Measurements from ENCODE around the gene TAF15.
A peak's percentile ranks its signal among the peaks of the same experiment; 100 is the strongest.

Gene TAF15

DNA sequence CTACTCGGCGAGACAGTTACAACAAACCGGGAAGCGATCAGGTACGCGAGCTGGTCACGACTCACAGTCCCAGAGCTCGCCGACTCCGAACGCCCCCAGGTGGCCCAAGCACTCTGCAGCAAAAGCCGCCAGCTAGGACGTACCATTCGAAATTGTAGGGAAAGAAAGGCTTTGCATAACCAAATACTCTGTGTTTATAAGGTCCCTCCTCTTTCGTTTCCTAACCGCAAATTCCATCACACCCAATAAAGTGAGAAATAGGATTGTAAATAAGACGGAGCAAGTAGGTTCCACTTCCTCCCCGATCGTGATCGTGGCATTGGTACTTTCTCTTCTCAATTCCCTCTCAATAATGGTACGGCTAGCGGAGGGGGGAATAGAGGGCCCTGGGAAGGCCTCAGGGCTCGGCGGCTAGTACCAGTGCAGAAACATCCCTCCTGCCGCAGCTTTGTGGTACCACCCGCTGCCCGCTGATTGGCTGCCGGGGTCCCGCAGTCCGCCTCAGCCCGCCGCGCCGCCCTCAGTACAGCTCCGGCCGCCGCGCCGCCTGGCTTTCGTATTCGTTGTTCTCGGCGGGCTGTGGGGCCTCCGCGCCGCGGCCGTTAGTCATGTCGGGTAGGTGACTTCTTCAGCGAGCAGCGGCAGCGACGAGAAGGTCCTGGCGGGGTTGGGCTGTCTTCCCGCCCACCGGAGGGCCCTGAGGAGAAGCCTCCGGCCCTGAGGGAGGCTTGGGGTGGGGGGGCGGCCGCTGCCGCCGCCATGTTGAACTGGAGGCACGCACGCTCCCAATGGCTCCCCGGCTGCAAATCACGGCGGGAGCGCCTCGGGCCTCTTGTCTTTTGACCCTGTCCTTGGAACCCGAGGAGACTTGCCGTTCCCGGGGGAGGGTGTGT lies at the start of gene TAF15:
TSS of gene TAF15 (plus strand) at position 523 of the 893 bp plus-strand sequence. CDS start at position 609, 86 bp downstream.
- peaks cover 39% of the 10 kb centered on the region for H3K4me1 ChIP-seq (ENCODE audit: insufficient read depth, low read length, poor library complexity, severe bottlenecking)
- H3F3A ChIP-seq (ENCODE audit: low read depth): no peaks in the 10 kb centered on the region
- no peaks in the 10 kb centered on the region for H3K9me2 ChIP-seq (replicated peaks; ENCODE audit: low read depth, low read length)
- peaks cover 49% of the 10 kb centered on the region for H3K79me2 ChIP-seq (ENCODE audit: insufficient read depth, low read length)
- peak within 1 kb of the TSS; percentile 89 for H3K4me3 ChIP-seq (ENCODE audit: low read length, poor library complexity, severe bottlenecking)
- TF ChIP-seq, protein P1, sequence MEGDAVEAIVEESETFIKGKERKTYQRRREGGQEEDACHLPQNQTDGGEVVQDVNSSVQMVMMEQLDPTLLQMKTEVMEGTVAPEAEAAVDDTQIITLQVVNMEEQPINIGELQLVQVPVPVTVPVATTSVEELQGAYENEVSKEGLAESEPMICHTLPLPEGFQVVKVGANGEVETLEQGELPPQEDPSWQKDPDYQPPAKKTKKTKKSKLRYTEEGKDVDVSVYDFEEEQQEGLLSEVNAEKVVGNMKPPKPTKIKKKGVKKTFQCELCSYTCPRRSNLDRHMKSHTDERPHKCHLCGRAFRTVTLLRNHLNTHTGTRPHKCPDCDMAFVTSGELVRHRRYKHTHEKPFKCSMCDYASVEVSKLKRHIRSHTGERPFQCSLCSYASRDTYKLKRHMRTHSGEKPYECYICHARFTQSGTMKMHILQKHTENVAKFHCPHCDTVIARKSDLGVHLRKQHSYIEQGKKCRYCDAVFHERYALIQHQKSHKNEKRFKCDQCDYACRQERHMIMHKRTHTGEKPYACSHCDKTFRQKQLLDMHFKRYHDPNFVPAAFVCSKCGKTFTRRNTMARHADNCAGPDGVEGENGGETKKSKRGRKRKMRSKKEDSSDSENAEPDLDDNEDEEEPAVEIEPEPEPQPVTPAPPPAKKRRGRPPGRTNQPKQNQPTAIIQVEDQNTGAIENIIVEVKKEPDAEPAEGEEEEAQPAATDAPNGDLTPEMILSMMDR (conservative IDR thresholded peaks at IDR 0.05; ENCODE audit: low read length): peak; percentile 84
- TF ChIP-seq EZH2phosphoT487 (IDR thresholded peaks at IDR 0.05; ENCODE audit: borderline replicate concordance): no peak
- H3K36me3 ChIP-seq (ENCODE audit: insufficient read depth, low read length): 0 out of 2 replicates have a peak, but pooled peaks cover 3% of the 10 kb centered on the region
- H3K27me3 ChIP-seq (ENCODE audit: insufficient read depth, low read length, poor library complexity, severe bottlenecking): no peaks in the 10 kb centered on the region
- peak within 1 kb of the TSS; percentile 93 for H3K4me2 ChIP-seq (ENCODE audit: low read depth, low read length, poor library complexity, severe bottlenecking)
- peak within 1 kb of the TSS; percentile 91 for H3K9ac ChIP-seq (ENCODE audit: low read depth, low read length, poor library complexity, severe bottlenecking)
- H2AFZ ChIP-seq (ENCODE audit: low read length): peak within 1 kb of the TSS; percentile 82
- peaks cover 48% of the 10 kb centered on the region for H4K20me1 ChIP-seq (ENCODE audit: insufficient read depth, low read length, poor library complexity, severe bottlenecking)
- no peaks in the 10 kb centered on the region for H3K9me3 ChIP-seq (ENCODE audit: insufficient read depth, low read depth, low read length)

DNA sequence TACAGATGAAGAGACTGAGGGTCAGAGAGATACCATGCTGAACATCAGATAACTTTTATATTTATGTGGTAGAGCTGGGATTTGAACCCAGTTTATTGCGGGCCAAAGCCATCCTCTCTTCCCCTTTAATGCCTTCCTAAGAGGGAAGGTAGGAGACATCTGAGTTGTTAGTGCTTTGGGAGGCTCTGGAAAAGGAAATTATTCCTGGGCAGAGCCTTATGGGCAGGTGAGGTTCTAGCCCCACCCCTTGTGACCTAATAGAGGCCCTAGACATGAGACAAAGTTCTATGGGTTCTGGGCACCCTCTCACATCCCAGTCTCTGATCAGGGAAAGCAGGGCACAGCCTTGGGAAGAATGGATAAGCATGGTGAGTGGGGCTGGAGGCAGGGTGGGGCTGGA lies 48.7 kb upstream of the TAF15 start, which contains the start of gene C17orf50:
TSS of gene C17orf50 (plus strand) at position 301 of the 400 bp plus-strand sequence. CDS start at position 356, 55 bp downstream.
- no peak within 1 kb of the TSS for H3K9ac ChIP-seq (ENCODE audit: low read depth, low read length, poor library complexity, severe bottlenecking)

GRCh38 chr17:35761601-35762000 lies 47.7 kb upstream of the TAF15 start:
- Histone ChIP-seq H3K4me2 (ENCODE audit: low read depth, low read length, poor library complexity, severe bottlenecking) (no peak overlapping the region), H4K20me1 (ENCODE audit: insufficient read depth, low read length, poor library complexity, severe bottlenecking) (no peaks in the 10 kb centered on the region), H3K27me3 (ENCODE audit: insufficient read depth, low read length, poor library complexity, severe bottlenecking) (no peaks in the 10 kb centered on the region), H3K4me1 (ENCODE audit: insufficient read depth, low read length, poor library complexity, severe bottlenecking) (peaks cover 6% of the 10 kb centered on the region), H2AFZ (ENCODE audit: low read length) (no peak overlapping the region), H3K4me3 (ENCODE audit: low read length, poor library complexity, severe bottlenecking) (no peak overlapping the region), H3K9me2 (replicated peaks; ENCODE audit: low read depth, low read length) (no peaks in the 10 kb centered on the region), H3K79me2 (ENCODE audit: insufficient read depth, low read length) (no peaks in the 10 kb centered on the region), H3K9me3 (ENCODE audit: insufficient read depth, low read depth, low read length) (no peaks in the 10 kb centered on the region), H3K36me3 (ENCODE audit: insufficient read depth, low read length) (no peaks in the 10 kb centered on the region), H3F3A (ENCODE audit: low read depth) (no peaks in the 10 kb centered on the region), H3K9ac (ENCODE audit: low read depth, low read length, poor library complexity, severe bottlenecking) (no peak overlapping the region)
- TF ChIP-seq EZH2phosphoT487 (IDR thresholded peaks at IDR 0.05; ENCODE audit: borderline replicate concordance): no peak
- TF ChIP-seq, protein P1 (conservative IDR thresholded peaks at IDR 0.05; ENCODE audit: low read length): no peak

More for the DNA sequence above, 48.7 kb upstream of the TAF15 start, which contains the start of gene C17orf50:
- TF ChIP-seq EZH2phosphoT487 (IDR thresholded peaks at IDR 0.05; ENCODE audit: borderline replicate concordance): no peak
- TF ChIP-seq, protein P1 (conservative IDR thresholded peaks at IDR 0.05; ENCODE audit: low read length): no peak
- no peaks in the 10 kb centered on the region for H4K20me1 ChIP-seq (ENCODE audit: insufficient read depth, low read length, poor library complexity, severe bottlenecking)
- H3K79me2 ChIP-seq (ENCODE audit: insufficient read depth, low read length): no peaks in the 10 kb centered on the region
- H3K4me3 ChIP-seq (ENCODE audit: low read length, poor library complexity, severe bottlenecking): no peak within 1 kb of the TSS
- no peaks in the 10 kb centered on the region for H3K27me3 ChIP-seq (ENCODE audit: insufficient read depth, low read length, poor library complexity, severe bottlenecking)
- H3K36me3 ChIP-seq (ENCODE audit: insufficient read depth, low read length): no peaks in the 10 kb centered on the region
- H3F3A ChIP-seq (ENCODE audit: low read depth): no peaks in the 10 kb centered on the region
- H3K9me3 ChIP-seq (ENCODE audit: insufficient read depth, low read depth, low read length): no peaks in the 10 kb centered on the region
- no peaks in the 10 kb centered on the region for H3K9me2 ChIP-seq (replicated peaks; ENCODE audit: low read depth, low read length)
- no peak within 1 kb of the TSS for H2AFZ ChIP-seq (ENCODE audit: low read length)
- no peak within 1 kb of the TSS for H3K4me2 ChIP-seq (ENCODE audit: low read depth, low read length, poor library complexity, severe bottlenecking)
- peaks cover 6% of the 10 kb centered on the region for H3K4me1 ChIP-seq (ENCODE audit: insufficient read depth, low read length, poor library complexity, severe bottlenecking)

All from Loucy (cell line).